Epithelial cell of proximal tubule (primary cell): Measurements from ENCODE around the gene IGFBP3. TPM values are rescaled to one million over a fixed set of nuclear protein-coding genes. Genes with fewer than 3 reads are reported as not detected.

Experiments
- DNase-seq: peaks from one replicate; pipeline ENCODE4 v3.0.0-alpha.2; 2011; ENCODE audit warnings: low read depth
- H3K4me3 ChIP-seq: 2 replicates; pipeline ENCODE4 v1.5.1; 2011; ENCODE audit warnings: low read depth, mild to moderate bottlenecking, low read length
- total RNA-seq: library from RNA; depleted of rRNA; stranded (reverse); fragments of >200 nt; gene quantifications from 2 replicates; pipeline ENCODE4 v1.2.3, GENCODE V29; 2015
- TF ChIP-seq, protein P1 (sequence below): conservative IDR thresholded peaks from 2 replicates; pipeline ENCODE4 v1.5.1; 2012; ENCODE audit warnings: low read depth, mild to moderate bottlenecking, low read length

Gene IGFBP3
- total RNA-seq, 1 donor from 2014 or later: 338 TPM

DNA sequence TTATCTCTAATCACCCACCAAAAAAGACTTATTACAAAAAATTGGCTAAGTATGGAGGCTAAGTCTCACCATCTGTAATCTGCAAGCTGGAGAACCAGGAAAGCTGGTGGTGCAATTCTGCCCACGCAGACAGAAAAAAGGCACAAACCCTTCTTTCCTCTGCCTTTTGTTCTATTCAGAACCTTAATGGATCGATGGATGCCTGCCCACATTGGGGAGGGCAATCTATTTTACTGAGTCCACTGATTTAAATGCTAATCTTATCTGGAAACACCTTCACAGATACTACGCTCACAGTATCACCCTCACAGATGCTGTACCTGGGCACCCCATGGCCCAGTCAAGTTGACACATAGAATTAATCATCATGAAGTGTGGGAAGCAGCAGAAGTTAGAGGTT, 10.2 kb downstream of the IGFBP3 start:
- TF ChIP-seq, protein P1, sequence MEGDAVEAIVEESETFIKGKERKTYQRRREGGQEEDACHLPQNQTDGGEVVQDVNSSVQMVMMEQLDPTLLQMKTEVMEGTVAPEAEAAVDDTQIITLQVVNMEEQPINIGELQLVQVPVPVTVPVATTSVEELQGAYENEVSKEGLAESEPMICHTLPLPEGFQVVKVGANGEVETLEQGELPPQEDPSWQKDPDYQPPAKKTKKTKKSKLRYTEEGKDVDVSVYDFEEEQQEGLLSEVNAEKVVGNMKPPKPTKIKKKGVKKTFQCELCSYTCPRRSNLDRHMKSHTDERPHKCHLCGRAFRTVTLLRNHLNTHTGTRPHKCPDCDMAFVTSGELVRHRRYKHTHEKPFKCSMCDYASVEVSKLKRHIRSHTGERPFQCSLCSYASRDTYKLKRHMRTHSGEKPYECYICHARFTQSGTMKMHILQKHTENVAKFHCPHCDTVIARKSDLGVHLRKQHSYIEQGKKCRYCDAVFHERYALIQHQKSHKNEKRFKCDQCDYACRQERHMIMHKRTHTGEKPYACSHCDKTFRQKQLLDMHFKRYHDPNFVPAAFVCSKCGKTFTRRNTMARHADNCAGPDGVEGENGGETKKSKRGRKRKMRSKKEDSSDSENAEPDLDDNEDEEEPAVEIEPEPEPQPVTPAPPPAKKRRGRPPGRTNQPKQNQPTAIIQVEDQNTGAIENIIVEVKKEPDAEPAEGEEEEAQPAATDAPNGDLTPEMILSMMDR: no peak
- no peak for DNase-seq

GRCh38 chr7:45909561-45909960, 11.5 kb downstream of the IGFBP3 start:
- no peak overlapping the region for H3K4me3 ChIP-seq
- no peak for DNase-seq
- TF ChIP-seq, protein P1: no peak

More for the DNA sequence above, 10.2 kb downstream of the IGFBP3 start:
- H3K4me3 ChIP-seq: no peak overlapping the region

GRCh38 chr7:45902820-45903219, 18.3 kb downstream of the IGFBP3 start:
- DNase-seq: no peak
- H3K4me3 ChIP-seq: no peak overlapping the region
- TF ChIP-seq, protein P1: peak; percentile 23

GRCh38 chr7:45901566-45901965, 19.5 kb downstream of the IGFBP3 start:
- no peak overlapping the region for H3K4me3 ChIP-seq
- TF ChIP-seq, protein P1: no peak
- DNase-seq: no peak

- H3K4me3 ChIP-seq: no peak overlapping the region
- TF ChIP-seq, protein P1: no peak
- DNase-seq: no peak
Measured at GRCh38 chr7:45898222-45898621, 22.9 kb downstream of the IGFBP3 start.

DNA sequence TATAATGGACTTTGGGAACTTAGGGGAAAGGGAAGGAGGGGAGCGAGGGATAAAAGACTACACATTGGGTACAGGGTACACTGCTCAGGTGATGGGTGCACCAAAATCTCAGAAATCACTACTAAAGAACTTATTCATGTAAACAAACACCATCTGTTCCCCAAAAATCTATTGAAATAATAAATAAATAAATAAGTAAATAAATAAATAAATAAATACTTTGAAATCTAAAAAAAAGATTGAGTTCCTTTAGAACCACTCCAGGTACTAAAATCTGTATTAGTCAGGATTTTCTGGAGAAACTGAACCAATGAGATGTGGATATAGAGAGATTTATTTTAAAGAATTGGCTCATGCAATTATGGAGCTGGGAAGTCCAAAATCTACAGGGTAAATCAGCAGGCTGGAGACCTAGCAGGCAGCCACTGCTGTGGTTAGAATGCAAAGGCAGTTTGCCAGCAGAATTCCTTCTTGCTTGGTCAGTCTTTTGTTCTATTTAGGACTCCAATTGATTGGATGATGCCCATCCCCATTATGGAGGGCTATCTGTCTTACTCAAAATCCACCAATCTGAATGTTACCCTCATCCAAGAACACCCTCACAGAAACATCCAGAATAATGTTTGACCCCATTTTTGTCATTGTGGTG, 23.9 kb downstream of the IGFBP3 start:
- no peak for DNase-seq
- no peak overlapping the region for H3K4me3 ChIP-seq
- TF ChIP-seq, protein P1: no peak

DNA sequence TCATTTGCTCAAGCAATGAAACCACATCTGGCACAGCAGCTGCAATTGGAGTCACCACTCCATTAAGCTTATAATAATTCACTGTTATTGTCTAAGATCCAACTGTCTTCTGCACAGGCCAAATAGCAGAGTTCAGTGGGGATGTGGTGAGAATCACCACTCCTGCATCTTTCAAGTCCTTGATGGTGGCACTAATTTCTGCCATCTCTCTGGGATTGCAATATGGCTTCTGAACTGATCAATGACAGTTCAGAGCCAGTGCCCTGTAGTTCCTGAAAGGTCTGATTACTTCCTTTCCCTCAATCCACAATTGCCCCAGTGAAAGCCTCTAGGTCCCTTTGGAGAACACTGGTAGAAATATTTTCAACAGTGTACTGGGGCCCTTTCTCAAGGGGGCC, 26.4 kb downstream of the IGFBP3 start:
- H3K4me3 ChIP-seq: no peak overlapping the region
- TF ChIP-seq, protein P1: no peak
- no peak for DNase-seq
